IgD-negative memory B cell (primary cell): ENCODE results near the gene MMP27. TPM values are rescaled to one million over a fixed set of nuclear protein-coding genes. Genes with fewer than 3 reads are reported as not detected.
"Not testable (repeated sequence)": the region's sequence is repeated elsewhere in the genome, so short reads cannot be mapped to it uniquely, and the experiment has no call there.

Source experiments
- H3K27ac Mint-ChIP-seq, 3 donors: one replicate each; pipeline ENCODE4 v1.8.0; 2020 to 2022; ENCODE audit warnings: mild to moderate bottlenecking in 3 of 3, mixed read lengths in 3 of 3, moderate library complexity in 1 of 3
- H3K27me3 Mint-ChIP-seq: one replicate; pipeline ENCODE4 v1.8.0; 2021; ENCODE audit warnings: mixed read lengths
- H3K36me3 Mint-ChIP-seq: one replicate; pipeline ENCODE4 v1.8.0; 2020; ENCODE audit warnings: mild to moderate bottlenecking, mixed read lengths
- H3K4me1 Mint-ChIP-seq, 3 donors: one replicate each; pipeline ENCODE4 v1.8.0; 2020 to 2022; ENCODE audit warnings: mixed read lengths in 3 of 3, mild to moderate bottlenecking in 1 of 3
- H3K4me3 Mint-ChIP-seq, 4 donors: one replicate each; pipeline ENCODE4 v1.8.0; 2020 to 2022; ENCODE audit warnings: mild to moderate bottlenecking in 4 of 4, mixed read lengths in 4 of 4, moderate library complexity in 3 of 4
- H3K9me3 Mint-ChIP-seq, 3 donors: one replicate each; pipeline ENCODE4 v1.8.0; 2020 to 2021; ENCODE audit warnings: mixed read lengths in 3 of 3, mild to moderate bottlenecking in 1 of 3
- polyA plus RNA-seq: library from polyadenylated mRNA; unstranded; fragments of 300-500 nt; fragmentation: Illumina TruSeq; gene quantifications from one replicate; pipeline ENCODE4 v1.2.3, GENCODE V29; 2021

The MMP27 gene, protein sequence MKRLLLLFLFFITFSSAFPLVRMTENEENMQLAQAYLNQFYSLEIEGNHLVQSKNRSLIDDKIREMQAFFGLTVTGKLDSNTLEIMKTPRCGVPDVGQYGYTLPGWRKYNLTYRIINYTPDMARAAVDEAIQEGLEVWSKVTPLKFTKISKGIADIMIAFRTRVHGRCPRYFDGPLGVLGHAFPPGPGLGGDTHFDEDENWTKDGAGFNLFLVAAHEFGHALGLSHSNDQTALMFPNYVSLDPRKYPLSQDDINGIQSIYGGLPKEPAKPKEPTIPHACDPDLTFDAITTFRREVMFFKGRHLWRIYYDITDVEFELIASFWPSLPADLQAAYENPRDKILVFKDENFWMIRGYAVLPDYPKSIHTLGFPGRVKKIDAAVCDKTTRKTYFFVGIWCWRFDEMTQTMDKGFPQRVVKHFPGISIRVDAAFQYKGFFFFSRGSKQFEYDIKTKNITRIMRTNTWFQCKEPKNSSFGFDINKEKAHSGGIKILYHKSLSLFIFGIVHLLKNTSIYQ
- not detected for polyA plus RNA-seq

DNA sequence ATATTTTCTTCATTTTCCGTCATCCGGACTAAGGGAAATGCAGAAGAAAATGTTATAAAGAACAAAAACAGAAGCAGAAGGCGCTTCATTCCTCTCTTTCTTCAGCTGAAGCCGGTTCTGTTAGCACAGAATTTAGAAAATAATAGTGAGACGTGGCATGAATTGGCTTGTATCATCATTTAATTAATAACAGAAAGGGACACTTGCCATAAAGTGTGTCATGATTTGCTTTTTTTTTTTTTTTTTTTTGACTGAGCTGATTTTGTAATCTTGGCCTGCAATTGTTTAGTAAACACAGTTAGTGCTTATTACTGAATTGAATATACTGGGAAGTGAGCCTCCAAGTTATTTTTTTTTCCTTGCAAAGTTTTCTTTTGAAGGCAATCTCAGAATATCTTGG, at the start of gene MMP27:
Gene MMP27, minus strand, starts transcription at position 144 of the 400 bp plus-strand sequence. Its CDS starts 55 bp downstream, at position 89.
- H3K27me3 Mint-ChIP-seq, result peaks cover 5% of the 10 kb centered on the region
- H3K4me3 Mint-ChIP-seq, result no peak within 1 kb of the TSS
- H3K36me3 Mint-ChIP-seq, result peaks cover 2% of the 10 kb centered on the region
- H3K27ac Mint-ChIP-seq, result no peak within 1 kb of the TSS
- H3K9me3 Mint-ChIP-seq, result no peaks in the 10 kb centered on the region
- peaks cover 0 to 2% (median 0%) of the 10 kb centered on the region in 3 donors for H3K4me1 Mint-ChIP-seq

DNA sequence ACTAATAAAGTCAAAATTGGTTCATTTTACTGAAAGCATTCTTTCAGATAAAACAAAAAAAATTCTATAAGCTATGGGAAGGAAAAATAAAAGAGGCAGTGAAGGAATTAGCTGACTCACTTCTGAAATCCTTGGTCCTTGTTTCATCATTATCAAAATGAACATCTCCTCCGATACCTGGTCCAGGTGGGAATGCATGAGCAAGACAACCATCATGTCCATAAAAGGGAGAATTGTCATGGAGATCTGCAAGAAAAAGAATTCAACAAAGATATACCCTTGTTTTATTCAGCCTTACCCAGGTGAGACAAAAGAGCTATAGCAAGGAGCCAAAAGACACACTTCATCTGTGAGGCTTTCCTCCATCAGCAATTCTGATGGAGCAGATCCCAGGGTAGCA, 47.7 kb upstream of the MMP27 start:
- Mint-ChIP-seq H3K4me3 (no peak overlapping the region), H3K27ac (no peak overlapping the region), H3K36me3 (no peaks in the 10 kb centered on the region), H3K4me1 (no peaks in the 10 kb centered on the region), H3K9me3 (peaks cover 0 to 5% (median 3%) of the 10 kb centered on the region in 3 donors), H3K27me3 (peaks cover 31% of the 10 kb centered on the region)

DNA sequence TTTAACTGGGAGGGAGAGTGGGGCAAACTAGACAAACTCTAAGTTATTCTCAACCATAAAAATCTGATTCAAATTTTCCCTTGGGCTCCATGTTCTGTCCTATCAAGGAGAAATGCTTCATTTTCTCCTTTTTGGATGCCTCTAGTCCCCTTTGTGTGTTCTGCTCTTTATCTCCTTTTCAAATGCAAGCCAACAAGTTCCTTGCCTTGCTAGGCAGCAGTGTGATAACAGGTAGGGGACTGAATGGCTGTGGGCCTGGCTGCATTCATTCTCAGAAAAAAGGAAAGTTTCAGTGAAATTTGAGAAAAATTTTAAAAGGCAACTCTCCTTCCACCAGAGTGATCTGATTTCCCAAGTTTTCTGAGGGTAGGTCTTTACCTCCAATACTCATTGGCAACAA, 46.1 kb upstream of the MMP27 start:
- Mint-ChIP-seq H3K9me3 (peaks cover 0 to 9% (median 7%) of the 10 kb centered on the region in 3 donors), H3K27ac (no peak overlapping the region), H3K27me3 (peaks cover 27% of the 10 kb centered on the region), H3K4me3 (no peak overlapping the region), H3K4me1 (no peaks in the 10 kb centered on the region), H3K36me3 (no peaks in the 10 kb centered on the region)

DNA sequence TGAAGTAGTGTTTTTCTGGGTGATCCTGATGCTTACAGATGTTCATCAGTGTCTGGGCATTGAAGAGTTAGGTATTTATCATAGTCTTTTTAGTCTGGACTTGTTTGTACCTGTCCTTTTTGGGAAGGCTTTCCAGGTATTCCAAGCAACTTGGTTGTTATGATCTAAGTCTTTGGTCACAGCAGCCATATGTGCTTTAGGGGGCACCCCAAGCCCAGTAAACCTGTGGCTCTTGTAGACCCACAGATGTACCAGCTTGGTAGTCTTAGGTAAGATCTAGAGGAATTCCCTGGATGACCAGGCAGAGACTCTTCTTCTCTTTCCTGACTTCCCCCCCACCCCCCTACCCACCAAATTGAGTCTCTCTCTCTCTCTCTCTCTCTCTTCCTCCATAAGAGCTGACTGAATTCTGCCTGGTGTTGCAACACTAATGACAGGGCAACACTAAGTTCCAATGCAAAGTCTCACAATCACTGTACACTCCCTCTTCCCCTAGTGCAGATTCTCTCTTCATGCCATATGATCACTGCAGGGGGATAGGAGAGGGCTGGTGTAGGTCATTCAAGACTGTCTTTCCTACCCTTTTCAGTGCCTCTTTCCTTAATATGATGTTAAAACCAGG, 43.6 kb upstream of the MMP27 start:
- Mint-ChIP-seq H3K9me3 (peaks cover 2 to 9% (median 6%) of the 10 kb centered on the region in 3 donors), H3K36me3 (no peaks in the 10 kb centered on the region), H3K27me3 (peaks cover 15% of the 10 kb centered on the region), H3K27ac (no peak overlapping the region), H3K4me1 (no peaks in the 10 kb centered on the region), H3K4me3 (no peak overlapping the region)

DNA sequence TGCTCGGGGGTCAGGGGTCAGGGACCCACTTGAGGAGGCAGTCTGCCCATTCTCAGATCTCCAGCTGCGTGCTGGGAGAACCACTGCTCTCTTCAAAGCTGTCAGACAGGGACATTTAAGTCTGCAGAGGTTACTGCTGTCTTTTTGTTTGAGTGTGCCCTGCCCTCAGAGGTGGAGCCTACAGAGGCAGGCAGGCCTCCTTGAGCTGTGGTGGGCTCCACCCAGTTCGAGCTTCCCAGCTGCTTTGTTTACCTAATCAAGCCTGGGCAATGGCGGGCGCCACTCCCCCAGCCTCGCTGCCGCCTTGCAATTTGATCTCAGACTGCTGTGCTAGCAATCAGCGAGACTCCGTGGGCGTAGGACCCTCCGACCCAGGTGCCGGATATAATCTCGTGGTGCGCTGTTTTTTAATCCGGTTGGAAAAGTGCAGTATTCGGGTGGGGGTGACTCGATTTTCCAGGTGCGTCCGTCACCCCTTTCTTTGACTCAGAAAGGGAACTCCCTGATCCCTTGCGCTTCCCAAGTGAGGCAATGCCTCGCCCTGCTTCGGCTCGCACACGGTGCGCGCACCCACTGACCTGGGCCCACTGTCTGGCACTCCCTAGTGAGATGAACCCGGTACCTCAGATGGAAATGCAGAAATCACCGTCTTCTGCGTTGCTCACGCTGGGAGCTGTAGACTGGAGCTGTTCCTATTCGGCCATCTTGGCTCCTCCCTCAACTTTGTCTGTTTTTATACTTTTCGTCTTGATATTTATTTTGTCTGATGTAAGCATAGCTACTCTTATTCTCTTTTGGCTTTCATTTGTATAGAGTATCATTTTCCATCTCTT, 41.4 kb upstream of the MMP27 start:
- H3K27ac Mint-ChIP-seq, H3K4me3 Mint-ChIP-seq, H3K4me1 Mint-ChIP-seq, H3K36me3 Mint-ChIP-seq, H3K9me3 Mint-ChIP-seq: not testable (repeated sequence)
- H3K27me3 Mint-ChIP-seq, result peaks cover 12% of the 10 kb centered on the region

- no peaks in the 10 kb centered on the region for H3K4me1 Mint-ChIP-seq
- peaks cover 3% of the 10 kb centered on the region for H3K27me3 Mint-ChIP-seq
- no peak overlapping the region for H3K27ac Mint-ChIP-seq
- no peak overlapping the region for H3K4me3 Mint-ChIP-seq
- no peaks in the 10 kb centered on the region for H3K36me3 Mint-ChIP-seq
- peaks cover 0 to 1% (median 0%) of the 10 kb centered on the region in 3 donors for H3K9me3 Mint-ChIP-seq
These were observed 29.1 kb upstream of the MMP27 start for GRCh38 chr11:102734650-102735049.

DNA sequence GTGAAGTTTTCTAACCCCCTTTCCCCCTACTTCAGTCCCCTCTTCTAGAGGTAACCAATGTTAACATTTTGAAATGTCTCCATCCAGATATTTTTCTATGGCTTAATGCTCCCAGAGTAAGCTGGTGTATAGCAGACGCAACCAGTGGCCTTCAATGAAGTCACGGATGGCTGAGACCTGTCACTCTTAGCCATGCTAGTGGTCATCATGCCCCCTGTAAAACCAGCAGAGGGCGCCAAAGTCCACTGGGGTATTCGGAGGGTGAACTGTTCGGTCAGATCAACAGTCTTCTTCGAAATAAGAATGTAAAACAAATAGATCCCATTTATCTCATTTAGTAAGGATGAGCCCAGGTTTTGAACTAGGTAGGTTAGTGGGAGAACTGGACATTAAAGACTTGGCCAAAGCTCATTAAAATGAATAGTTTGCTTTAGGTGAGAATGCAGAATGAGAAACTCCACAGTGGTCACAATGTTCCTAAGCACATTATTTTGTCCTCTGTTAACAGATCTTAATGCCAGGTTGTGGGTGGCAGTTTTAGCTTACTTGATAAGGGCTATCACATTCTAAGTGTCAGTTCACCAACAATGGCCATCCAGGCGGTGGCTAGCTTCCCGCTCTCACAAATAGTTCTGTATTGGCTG, 27.8 kb upstream of the MMP27 start:
- Mint-ChIP-seq H3K9me3 (peaks cover 0 to 1% (median 0%) of the 10 kb centered on the region in 3 donors), H3K27ac (no peak overlapping the region), H3K4me1 (no peaks in the 10 kb centered on the region), H3K27me3 (peaks cover 1% of the 10 kb centered on the region), H3K36me3 (no peaks in the 10 kb centered on the region), H3K4me3 (no peak overlapping the region)

DNA sequence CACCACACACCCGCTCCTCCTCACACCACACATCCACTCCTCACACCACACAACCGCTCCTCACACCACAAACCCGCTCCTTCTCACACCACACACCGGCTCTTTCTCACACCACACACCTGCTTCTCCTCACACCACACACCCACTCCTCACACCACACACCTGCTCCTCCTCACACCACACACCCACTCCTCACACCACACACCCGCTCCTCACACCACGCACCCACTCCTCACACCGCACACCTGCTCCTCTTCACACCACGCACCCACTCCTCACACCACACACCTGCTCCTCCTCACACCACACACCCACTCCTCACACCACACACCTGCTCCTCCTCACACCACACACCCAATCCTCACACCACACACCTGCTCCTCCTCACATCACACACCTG, 25.4 kb upstream of the MMP27 start:
- not testable (repeated sequence) for H3K9me3 Mint-ChIP-seq, H3K4me3 Mint-ChIP-seq, H3K36me3 Mint-ChIP-seq, H3K27ac Mint-ChIP-seq, H3K4me1 Mint-ChIP-seq, H3K27me3 Mint-ChIP-seq

DNA sequence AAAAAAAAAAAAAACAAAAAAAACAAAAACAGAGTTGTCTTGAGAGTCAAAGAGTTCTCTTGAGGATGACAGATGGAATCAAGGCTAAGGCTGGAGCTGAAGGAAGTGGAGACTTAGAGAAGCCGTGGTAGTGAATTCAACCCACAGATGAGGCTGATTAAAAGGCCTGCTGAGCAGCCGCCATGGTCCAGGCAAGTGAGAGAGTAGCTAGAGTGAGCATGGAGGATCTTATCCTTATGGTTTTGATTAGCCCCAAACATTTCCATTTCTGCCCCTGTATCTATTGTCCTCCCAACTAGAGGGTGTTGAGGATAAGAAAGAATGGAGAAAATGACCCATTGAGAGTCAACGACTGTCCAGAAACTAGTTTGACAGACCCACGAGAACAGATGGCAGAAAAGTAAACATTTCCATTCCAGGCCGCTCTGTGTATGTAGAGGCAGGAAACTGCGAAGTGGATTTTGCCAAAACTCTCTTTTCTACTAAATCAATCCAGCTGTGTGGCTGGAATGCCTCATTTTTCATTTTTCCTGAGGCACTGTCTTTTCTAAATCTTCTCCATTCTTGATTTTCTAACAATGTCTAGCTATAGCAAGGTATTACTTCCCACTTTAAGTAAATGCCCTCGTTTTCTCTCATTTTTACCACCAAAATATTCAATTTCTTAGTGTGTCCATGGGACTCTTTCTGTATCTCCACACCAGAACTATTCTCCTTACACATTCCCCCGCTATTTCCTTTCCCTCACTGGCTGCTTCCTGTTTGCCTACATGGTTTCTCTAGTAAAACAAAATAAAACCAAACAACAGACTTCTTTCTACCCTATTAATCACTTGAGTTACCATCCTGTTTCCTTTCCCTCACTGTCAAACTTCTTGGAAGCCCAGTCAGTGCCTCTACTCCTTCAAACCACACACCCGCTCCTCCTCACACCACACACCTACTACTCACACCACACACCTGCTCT, 24.6 kb upstream of the MMP27 start:
- H3K9me3 Mint-ChIP-seq, result no peaks in the 10 kb centered on the region
- H3K4me3 Mint-ChIP-seq, result no peak overlapping the region
- no peaks in the 10 kb centered on the region for H3K4me1 Mint-ChIP-seq
- H3K36me3 Mint-ChIP-seq, result no peaks in the 10 kb centered on the region
- peaks cover 3% of the 10 kb centered on the region for H3K27me3 Mint-ChIP-seq
- H3K27ac Mint-ChIP-seq, result no peak overlapping the region

DNA sequence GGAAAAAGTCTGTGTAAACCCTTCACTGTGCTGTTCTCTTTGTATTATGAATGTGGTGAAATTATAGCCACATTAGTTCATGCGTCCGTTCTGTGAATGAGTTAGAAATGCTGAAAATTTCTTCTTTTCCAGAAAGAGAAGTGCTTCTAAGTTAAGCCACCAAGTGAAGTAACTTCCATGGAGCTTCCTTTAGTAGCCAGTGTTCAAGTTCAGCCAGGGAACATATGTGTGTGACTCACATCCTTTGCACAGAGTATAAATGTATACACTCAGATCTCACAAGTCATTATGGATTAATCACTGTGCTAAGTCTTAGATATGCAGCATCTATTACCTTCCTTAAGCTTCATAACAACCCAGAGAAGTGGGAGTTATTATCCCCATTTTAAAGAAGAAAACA, 22.3 kb upstream of the MMP27 start:
- Mint-ChIP-seq H3K4me3 (no peak overlapping the region), H3K9me3 (peaks cover 0 to 7% (median 3%) of the 10 kb centered on the region in 3 donors), H3K4me1 (no peaks in the 10 kb centered on the region), H3K36me3 (no peaks in the 10 kb centered on the region), H3K27me3 (peaks cover 3% of the 10 kb centered on the region), H3K27ac (no peak overlapping the region)

DNA sequence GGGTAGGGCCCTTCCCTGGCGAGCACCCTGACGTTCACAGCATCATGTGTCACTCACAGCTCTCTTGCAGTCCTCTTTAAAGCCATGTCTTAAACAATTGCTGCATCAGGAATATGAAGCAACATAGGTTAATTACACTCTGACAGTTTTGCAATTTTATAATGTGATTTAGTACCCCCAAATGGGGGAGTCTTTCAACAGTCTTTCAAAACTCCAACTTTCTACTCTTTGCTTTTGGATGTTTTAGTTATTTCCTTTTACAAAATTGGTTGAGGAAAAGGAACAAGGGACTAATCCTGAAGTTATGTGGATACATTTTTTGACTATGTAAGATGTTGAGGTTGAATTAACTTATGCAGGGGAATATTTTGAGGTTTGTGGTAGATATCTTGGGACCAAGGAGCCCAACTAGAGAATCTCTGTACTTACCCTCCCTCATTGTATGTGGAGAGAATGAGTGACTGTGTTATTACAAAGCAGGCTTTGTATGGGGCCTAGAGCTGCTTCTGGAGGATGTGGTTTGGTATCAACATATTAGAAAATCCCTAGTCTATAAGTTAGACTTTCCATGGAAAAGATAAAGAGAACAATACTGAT, 19.4 kb upstream of the MMP27 start, which contains the start of gene MMP8:
Gene MMP8, minus strand, starts transcription at position 51 of the 597 bp plus-strand sequence. CDS start 99 bp downstream, outside the sequence.
- no peak within 1 kb of the TSS for H3K4me3 Mint-ChIP-seq
- no peaks in the 10 kb centered on the region for H3K4me1 Mint-ChIP-seq
- H3K27ac Mint-ChIP-seq, result no peak within 1 kb of the TSS
- H3K36me3 Mint-ChIP-seq, result no peaks in the 10 kb centered on the region
- H3K9me3 Mint-ChIP-seq, result peaks cover 0 to 7% (median 3%) of the 10 kb centered on the region in 3 donors
- peaks cover 4% of the 10 kb centered on the region for H3K27me3 Mint-ChIP-seq

GRCh38 chr11:102722821-102723220, 17.3 kb upstream of the MMP27 start:
- H3K4me3 Mint-ChIP-seq, result no peak overlapping the region
- H3K27me3 Mint-ChIP-seq, result peaks cover 4% of the 10 kb centered on the region
- H3K4me1 Mint-ChIP-seq, result no peaks in the 10 kb centered on the region
- H3K27ac Mint-ChIP-seq, result no peak overlapping the region
- H3K9me3 Mint-ChIP-seq, result peaks cover 0 to 7% (median 3%) of the 10 kb centered on the region in 3 donors
- H3K36me3 Mint-ChIP-seq, result no peaks in the 10 kb centered on the region

DNA sequence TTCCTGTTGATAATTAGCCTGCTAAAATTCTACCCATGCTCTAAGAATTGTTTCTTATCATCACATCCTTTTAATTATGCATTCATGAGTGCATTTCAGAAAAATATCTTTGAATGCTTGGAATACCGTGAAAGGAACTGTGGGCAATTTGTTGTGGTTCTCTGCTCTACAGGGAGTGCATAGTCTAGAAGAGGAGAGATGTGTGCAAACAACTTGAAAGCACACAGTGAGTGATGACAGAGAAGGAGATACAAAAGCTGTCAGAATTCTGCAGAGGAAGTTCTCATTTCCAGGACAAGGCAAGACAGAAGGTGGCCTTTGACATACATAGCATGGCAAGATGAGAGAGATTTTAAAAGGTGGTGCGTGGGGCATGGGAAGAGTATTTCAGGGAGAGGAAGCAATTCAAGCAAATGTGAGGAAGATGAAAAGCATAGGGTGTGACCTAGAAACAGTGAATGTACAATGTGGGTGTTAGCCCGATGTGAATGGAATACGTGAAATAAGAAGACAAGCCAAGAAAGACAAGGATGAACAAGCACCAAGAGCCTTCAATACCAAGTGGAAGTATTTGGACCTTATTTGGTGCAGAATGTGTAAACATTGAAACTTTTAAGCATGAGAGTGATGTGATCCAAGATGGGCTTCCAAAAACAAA, 14.2 kb upstream of the MMP27 start:
- Mint-ChIP-seq H3K27ac (no peak overlapping the region), H3K4me3 (no peak overlapping the region), H3K27me3 (peaks cover 4% of the 10 kb centered on the region), H3K9me3 (peaks cover 0 to 7% (median 3%) of the 10 kb centered on the region in 3 donors), H3K4me1 (peaks cover 0 to 7% (median 7%) of the 10 kb centered on the region in 3 donors), H3K36me3 (no peaks in the 10 kb centered on the region)
